ENCODE results near the gene KIF18B. TPM values are rescaled to one million over a fixed set of nuclear protein-coding genes. Genes with fewer than 3 reads are reported as not detected.

Gene KIF18B
- total and polyA plus RNA-seq, 2 of the 13 experiments (the other 11 are each of a cell fraction or from before 2014, with no cell fraction given) = 15.2 to 15.3 TPM

GRCh38 chr17:44968225-44969143 lies 20.9 kb upstream of the KIF18B start, which contains the start of gene C1QL1 (continued):
- TF ChIP-seq ASH2L (IDR thresholded peaks at IDR 0.05; ENCODE audit: insufficient read length, low read depth, low read length) (peak; percentile 23), ETV5 (CRISPR knock-in tag; IDR thresholded peaks at IDR 0.05; ENCODE audit: borderline replicate concordance) (peak; percentile 21; the same call in 1 of the 2 replicates), ZNF501 (CRISPR knock-in tag; IDR thresholded peaks at IDR 0.05) (peak; percentile 34; the same call in 1 of the 2 replicates), ATF7-NPFF (CRISPR knock-in tag; IDR thresholded peaks at IDR 0.05; ENCODE audit: low read depth) (peak; percentile 80; the same call in 1 of the 2 replicates), MXI1 (IDR thresholded peaks at IDR 0.05; ENCODE audit: borderline replicate concordance, low read depth, low read length) (peak; percentile 22; the same call in 1 of the 3 replicates), YEATS2 (CRISPR knock-in tag; IDR thresholded peaks at IDR 0.05; ENCODE audit: borderline replicate concordance) (0 out of 2 replicates have a peak, but pooled peaks have one; percentile 26), AHR (CRISPR knock-in tag; IDR thresholded peaks at IDR 0.05) (0 out of 2 replicates have a peak, but pooled peaks have one; percentile 75), SOX6 (IDR thresholded peaks at IDR 0.05) (no peak), SOX6 (CRISPR knock-in tag; IDR thresholded peaks at IDR 0.05) (no peak), ZNF260 (CRISPR knock-in tag; IDR thresholded peaks at IDR 0.05; ENCODE audit: borderline replicate concordance, low read depth) (no peak), ZNF263 (CRISPR knock-in tag; IDR thresholded peaks at IDR 0.05) (peak; percentile 38; the same call in 1 of the 2 replicates), ZNF335 (CRISPR knock-in tag; IDR thresholded peaks at IDR 0.05) (0 out of 2 replicates have a peak, but pooled peaks have one; percentile 22), TBX2 (CRISPR knock-in tag; IDR thresholded peaks at IDR 0.05; ENCODE audit: borderline replicate concordance) (0 out of 2 replicates have a peak, but pooled peaks have one; percentile 15), NFKB2 (CRISPR knock-in tag; IDR thresholded peaks at IDR 0.05; ENCODE audit: borderline replicate concordance) (peak; percentile 38; the same call in 1 of the 2 replicates), TFDP2 (CRISPR knock-in tag; IDR thresholded peaks at IDR 0.05) (peak; percentile 80), XRCC5 (optimal IDR thresholded peaks at IDR 0.05; ENCODE audit: low read length) (peak; percentile 17), ZBTB7B (CRISPR knock-in tag; IDR thresholded peaks at IDR 0.05) (peak; percentile 47; the same call in 1 of the 2 replicates), NFYB (CRISPR knock-in tag; IDR thresholded peaks at IDR 0.05) (0 out of 2 replicates have a peak, but pooled peaks have one; percentile 27)
- TF ChIP-seq, protein P1, sequence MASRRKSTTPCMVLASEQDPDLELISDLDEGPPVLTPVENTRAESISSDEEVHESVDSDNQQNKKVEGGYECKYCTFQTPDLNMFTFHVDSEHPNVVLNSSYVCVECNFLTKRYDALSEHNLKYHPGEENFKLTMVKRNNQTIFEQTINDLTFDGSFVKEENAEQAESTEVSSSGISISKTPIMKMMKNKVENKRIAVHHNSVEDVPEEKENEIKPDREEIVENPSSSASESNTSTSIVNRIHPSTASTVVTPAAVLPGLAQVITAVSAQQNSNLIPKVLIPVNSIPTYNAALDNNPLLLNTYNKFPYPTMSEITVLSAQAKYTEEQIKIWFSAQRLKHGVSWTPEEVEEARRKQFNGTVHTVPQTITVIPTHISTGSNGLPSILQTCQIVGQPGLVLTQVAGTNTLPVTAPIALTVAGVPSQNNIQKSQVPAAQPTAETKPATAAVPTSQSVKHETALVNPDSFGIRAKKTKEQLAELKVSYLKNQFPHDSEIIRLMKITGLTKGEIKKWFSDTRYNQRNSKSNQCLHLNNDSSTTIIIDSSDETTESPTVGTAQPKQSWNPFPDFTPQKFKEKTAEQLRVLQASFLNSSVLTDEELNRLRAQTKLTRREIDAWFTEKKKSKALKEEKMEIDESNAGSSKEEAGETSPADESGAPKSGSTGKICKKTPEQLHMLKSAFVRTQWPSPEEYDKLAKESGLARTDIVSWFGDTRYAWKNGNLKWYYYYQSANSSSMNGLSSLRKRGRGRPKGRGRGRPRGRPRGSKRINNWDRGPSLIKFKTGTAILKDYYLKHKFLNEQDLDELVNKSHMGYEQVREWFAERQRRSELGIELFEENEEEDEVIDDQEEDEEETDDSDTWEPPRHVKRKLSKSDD (CRISPR knock-in tag; IDR thresholded peaks at IDR 0.05; ENCODE audit: low read depth) = no peak
- TF ChIP-seq, protein P2, sequence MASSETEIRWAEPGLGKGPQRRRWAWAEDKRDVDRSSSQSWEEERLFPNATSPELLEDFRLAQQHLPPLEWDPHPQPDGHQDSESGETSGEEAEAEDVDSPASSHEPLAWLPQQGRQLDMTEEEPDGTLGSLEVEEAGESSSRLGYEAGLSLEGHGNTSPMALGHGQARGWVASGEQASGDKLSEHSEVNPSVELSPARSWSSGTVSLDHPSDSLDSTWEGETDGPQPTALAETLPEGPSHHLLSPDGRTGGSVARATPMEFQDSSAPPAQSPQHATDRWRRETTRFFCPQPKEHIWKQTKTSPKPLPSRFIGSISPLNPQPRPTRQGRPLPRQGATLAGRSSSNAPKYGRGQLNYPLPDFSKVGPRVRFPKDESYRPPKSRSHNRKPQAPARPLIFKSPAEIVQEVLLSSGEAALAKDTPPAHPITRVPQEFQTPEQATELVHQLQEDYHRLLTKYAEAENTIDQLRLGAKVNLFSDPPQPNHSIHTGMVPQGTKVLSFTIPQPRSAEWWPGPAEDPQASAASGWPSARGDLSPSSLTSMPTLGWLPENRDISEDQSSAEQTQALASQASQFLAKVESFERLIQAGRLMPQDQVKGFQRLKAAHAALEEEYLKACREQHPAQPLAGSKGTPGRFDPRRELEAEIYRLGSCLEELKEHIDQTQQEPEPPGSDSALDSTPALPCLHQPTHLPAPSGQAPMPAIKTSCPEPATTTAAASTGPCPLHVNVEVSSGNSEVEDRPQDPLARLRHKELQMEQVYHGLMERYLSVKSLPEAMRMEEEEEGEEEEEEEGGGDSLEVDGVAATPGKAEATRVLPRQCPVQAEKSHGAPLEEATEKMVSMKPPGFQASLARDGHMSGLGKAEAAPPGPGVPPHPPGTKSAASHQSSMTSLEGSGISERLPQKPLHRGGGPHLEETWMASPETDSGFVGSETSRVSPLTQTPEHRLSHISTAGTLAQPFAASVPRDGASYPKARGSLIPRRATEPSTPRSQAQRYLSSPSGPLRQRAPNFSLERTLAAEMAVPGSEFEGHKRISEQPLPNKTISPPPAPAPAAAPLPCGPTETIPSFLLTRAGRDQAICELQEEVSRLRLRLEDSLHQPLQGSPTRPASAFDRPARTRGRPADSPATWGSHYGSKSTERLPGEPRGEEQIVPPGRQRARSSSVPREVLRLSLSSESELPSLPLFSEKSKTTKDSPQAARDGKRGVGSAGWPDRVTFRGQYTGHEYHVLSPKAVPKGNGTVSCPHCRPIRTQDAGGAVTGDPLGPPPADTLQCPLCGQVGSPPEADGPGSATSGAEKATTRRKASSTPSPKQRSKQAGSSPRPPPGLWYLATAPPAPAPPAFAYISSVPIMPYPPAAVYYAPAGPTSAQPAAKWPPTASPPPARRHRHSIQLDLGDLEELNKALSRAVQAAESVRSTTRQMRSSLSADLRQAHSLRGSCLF (CRISPR knock-in tag; IDR thresholded peaks at IDR 0.05; ENCODE audit: borderline replicate concordance) = no peak
